Loucy (cell line): ENCODE data around the gene SRRM3.

Experiments used
- H2AFZ ChIP-seq: fragments of 200-600 bp; sonication (generic); 2 replicates; pipeline ENCODE4 v1.6.0; 2016; ENCODE audit warnings: antibody characterized with exemption, mild to moderate bottlenecking, low read length, moderate library complexity
- H3F3A ChIP-seq: fragments of 200-600 bp; 2 replicates; pipeline ENCODE4 v1.6.0; 2016; ENCODE audit warnings: antibody characterized with exemption, low read depth, mild to moderate bottlenecking
- H3K27me3 ChIP-seq: fragments of 200-600 bp; sonication (generic); 2 replicates; pipeline ENCODE4 v1.6.1; 2014; ENCODE audit warnings: low read length, mild to moderate bottlenecking; ENCODE audit not compliant: insufficient read depth, poor library complexity, severe bottlenecking
- H3K36me3 ChIP-seq: fragments of 200-600 bp; sonication (generic); 2 replicates; pipeline ENCODE4 v1.6.1; 2016; ENCODE audit warnings: low read length; ENCODE audit not compliant: insufficient read depth
- H3K4me1 ChIP-seq: fragments of 200-600 bp; sonication (generic); 2 replicates; pipeline ENCODE4 v1.5.1; 2014; ENCODE audit warnings: low read length, mild to moderate bottlenecking; ENCODE audit not compliant: insufficient read depth, poor library complexity, severe bottlenecking
- H3K4me2 ChIP-seq: fragments of 200-600 bp; sonication (generic); 2 replicates; pipeline ENCODE4 v1.6.0; 2014; ENCODE audit warnings: antibody characterized with exemption, low read length, low read depth, mild to moderate bottlenecking; ENCODE audit not compliant: poor library complexity, severe bottlenecking
- H3K4me3 ChIP-seq: fragments of 200-600 bp; sonication (generic); 2 replicates; pipeline ENCODE4 v1.5.1; 2014; ENCODE audit warnings: low read length, mild to moderate bottlenecking, mixed read lengths; ENCODE audit not compliant: poor library complexity, severe bottlenecking
- H3K79me2 ChIP-seq: fragments of 200-600 bp; sonication (generic); 2 replicates; pipeline ENCODE4 v1.6.1; 2014; ENCODE audit warnings: low read length; ENCODE audit not compliant: insufficient read depth
- H3K9ac ChIP-seq: fragments of 200-600 bp; sonication (generic); 2 replicates; pipeline ENCODE4 v1.6.0; 2014; ENCODE audit warnings: mild to moderate bottlenecking, low read depth, low read length, moderate library complexity; ENCODE audit not compliant: poor library complexity, severe bottlenecking
- H3K9me2 ChIP-seq: fragments of 200-600 bp; sonication (generic); replicated peaks from 2 replicates; pipeline ENCODE4 v1.6.1; 2016; ENCODE audit warnings: low read depth, low read length, mixed read lengths
- H3K9me3 ChIP-seq: fragments of 200-600 bp; sonication (generic); 2 replicates; pipeline ENCODE4 v1.6.1; 2014; ENCODE audit warnings: mild to moderate bottlenecking, antibody characterized with exemption, low read length, low read depth; ENCODE audit not compliant: insufficient read depth
- H4K20me1 ChIP-seq: fragments of 200-600 bp; sonication (generic); 2 replicates; pipeline ENCODE4 v1.6.0; 2014; ENCODE audit warnings: antibody characterized with exemption, low read length, mild to moderate bottlenecking; ENCODE audit not compliant: insufficient read depth, poor library complexity, severe bottlenecking
- EZH2phosphoT487 ChIP-seq: fragments of 200-600 bp; IDR thresholded peaks from 2 replicates; pipeline ENCODE4 v1.6.1; 2018; ENCODE audit warnings: antibody characterized with exemption, mild to moderate bottlenecking, moderate library complexity, borderline replicate concordance
- TF ChIP-seq, protein P1 (sequence below): fragments of 200-600 bp; sonication (generic); conservative IDR thresholded peaks from 2 replicates; pipeline ENCODE4 v1.5.1; 2014; ENCODE audit warnings: mild to moderate bottlenecking, antibody characterized with exemption, low read length

The SRRM3 gene

DNA sequence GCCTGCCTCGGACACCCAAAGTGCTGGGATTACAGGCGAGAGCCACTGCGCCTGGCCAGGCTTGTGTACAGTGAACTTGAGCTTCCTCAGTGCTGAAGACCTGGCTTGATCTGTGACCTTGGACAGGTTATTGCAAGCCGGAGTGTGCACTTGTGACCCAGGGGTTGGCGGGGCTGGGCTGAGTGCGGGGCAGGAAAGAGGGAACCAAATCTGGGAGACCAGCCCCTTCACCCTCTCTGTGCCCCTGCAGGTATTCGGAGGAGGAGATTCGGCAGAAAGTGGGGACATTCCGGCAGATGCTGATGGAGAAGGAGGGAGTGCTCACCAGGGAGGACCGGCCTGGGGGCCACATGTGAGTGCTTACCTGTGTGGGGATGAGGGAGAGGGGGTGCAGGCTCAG, 46.2 kb downstream of the SRRM3 start:
- H3K27me3 ChIP-seq: no peaks in the 10 kb centered on the region
- H3F3A ChIP-seq: no peaks in the 10 kb centered on the region
- no peak overlapping the region for H2AFZ ChIP-seq
- no peak overlapping the region for H3K9ac ChIP-seq
- no peaks in the 10 kb centered on the region for H3K36me3 ChIP-seq
- H3K4me1 ChIP-seq: no peaks in the 10 kb centered on the region
- H4K20me1 ChIP-seq: no peaks in the 10 kb centered on the region
- no peak overlapping the region for H3K4me3 ChIP-seq
- H3K4me2 ChIP-seq: no peak overlapping the region
- H3K79me2 ChIP-seq: no peaks in the 10 kb centered on the region
- TF ChIP-seq, protein P1, sequence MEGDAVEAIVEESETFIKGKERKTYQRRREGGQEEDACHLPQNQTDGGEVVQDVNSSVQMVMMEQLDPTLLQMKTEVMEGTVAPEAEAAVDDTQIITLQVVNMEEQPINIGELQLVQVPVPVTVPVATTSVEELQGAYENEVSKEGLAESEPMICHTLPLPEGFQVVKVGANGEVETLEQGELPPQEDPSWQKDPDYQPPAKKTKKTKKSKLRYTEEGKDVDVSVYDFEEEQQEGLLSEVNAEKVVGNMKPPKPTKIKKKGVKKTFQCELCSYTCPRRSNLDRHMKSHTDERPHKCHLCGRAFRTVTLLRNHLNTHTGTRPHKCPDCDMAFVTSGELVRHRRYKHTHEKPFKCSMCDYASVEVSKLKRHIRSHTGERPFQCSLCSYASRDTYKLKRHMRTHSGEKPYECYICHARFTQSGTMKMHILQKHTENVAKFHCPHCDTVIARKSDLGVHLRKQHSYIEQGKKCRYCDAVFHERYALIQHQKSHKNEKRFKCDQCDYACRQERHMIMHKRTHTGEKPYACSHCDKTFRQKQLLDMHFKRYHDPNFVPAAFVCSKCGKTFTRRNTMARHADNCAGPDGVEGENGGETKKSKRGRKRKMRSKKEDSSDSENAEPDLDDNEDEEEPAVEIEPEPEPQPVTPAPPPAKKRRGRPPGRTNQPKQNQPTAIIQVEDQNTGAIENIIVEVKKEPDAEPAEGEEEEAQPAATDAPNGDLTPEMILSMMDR: no peak
- no peak for TF ChIP-seq EZH2phosphoT487
- H3K9me2 ChIP-seq: no peaks in the 10 kb centered on the region
- no peaks in the 10 kb centered on the region for H3K9me3 ChIP-seq

DNA sequence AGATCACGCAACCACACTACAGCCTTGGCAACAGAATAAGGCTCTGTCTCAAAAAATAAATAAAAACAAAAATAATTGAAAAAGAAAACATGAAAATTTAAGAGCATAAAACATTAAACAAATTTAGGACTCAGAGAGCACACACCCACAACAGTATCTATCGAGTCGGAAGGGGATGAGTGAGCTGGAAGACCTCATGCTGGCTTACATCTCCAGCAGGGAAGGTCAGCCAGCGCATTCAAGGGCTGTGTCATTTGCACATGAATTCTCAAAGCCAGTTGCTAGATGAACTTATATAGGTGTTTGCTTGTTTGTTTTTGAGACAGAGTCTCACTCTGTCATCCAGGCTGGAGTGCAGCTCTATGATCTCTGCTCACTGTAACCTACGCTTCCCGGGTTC, 50.3 kb downstream of the SRRM3 start:
- Histone ChIP-seq H3K4me1 (no peaks in the 10 kb centered on the region), H3K9me3 (no peaks in the 10 kb centered on the region), H3F3A (no peaks in the 10 kb centered on the region), H2AFZ (no peak overlapping the region), H3K36me3 (no peaks in the 10 kb centered on the region), H3K9ac (no peak overlapping the region), H3K79me2 (no peaks in the 10 kb centered on the region), H4K20me1 (no peaks in the 10 kb centered on the region), H3K27me3 (no peaks in the 10 kb centered on the region), H3K9me2 (no peaks in the 10 kb centered on the region), H3K4me3 (no peak overlapping the region), H3K4me2 (no peak overlapping the region)
- TF ChIP-seq, protein P1: no peak
- TF ChIP-seq EZH2phosphoT487: no peak

DNA sequence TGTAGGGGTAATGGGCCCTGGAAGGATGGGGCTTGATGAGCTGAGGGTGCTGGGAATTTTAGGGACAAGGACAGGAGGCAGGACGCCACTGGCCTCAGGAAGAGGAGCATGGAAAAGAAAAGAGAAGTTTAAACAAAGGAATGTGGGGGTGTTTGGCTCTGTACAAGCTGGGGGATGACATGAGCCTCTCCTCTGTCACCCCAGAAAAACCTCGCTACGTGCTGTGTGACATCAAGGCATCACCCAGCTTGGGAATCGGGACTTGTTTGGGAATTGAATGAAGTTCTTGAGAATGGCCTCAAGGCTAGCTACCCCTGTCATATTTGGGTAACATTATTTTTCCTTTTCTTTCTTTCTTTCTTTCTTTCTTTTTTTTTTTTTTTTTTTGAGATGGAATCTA, 53.1 kb downstream of the SRRM3 start:
- Histone ChIP-seq H2AFZ (no peak overlapping the region), H3K9me3 (no peaks in the 10 kb centered on the region), H3K79me2 (no peaks in the 10 kb centered on the region), H3K4me1 (no peaks in the 10 kb centered on the region), H3K4me3 (no peak overlapping the region), H3F3A (no peaks in the 10 kb centered on the region), H3K9ac (no peak overlapping the region), H4K20me1 (no peaks in the 10 kb centered on the region), H3K36me3 (no peaks in the 10 kb centered on the region), H3K9me2 (no peaks in the 10 kb centered on the region), H3K4me2 (no peak overlapping the region), H3K27me3 (no peaks in the 10 kb centered on the region)
- TF ChIP-seq EZH2phosphoT487: no peak

DNA sequence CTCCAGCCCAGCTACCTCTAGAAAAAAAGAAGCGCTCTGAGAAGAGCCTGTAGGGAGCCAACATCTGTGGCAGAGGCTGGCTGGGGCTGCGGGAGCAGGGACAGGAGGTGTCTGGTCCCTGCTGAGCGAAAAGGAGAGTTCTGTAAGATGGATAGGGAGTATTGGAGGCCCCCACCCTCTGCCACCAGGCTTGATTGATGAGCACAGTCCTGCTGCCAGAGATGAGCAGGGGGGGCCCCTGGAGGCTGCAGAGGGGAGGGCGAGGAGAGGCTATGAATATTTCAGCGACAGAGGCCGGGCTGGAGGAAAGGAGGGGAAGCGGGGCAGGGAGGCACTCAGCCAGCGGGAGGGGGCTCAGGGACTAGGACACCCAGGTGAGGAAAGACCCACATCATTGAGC, 56.3 kb downstream of the SRRM3 start:
- no peaks in the 10 kb centered on the region for H3K27me3 ChIP-seq
- H3F3A ChIP-seq: no peaks in the 10 kb centered on the region
- H3K9ac ChIP-seq: no peak overlapping the region
- no peak overlapping the region for H3K4me2 ChIP-seq
- H3K36me3 ChIP-seq: no peaks in the 10 kb centered on the region
- no peaks in the 10 kb centered on the region for H3K79me2 ChIP-seq
- no peaks in the 10 kb centered on the region for H4K20me1 ChIP-seq
- no peaks in the 10 kb centered on the region for H3K4me1 ChIP-seq
- TF ChIP-seq, protein P1: no peak
- no peak for TF ChIP-seq EZH2phosphoT487
- no peak overlapping the region for H2AFZ ChIP-seq
- no peak overlapping the region for H3K4me3 ChIP-seq
- no peaks in the 10 kb centered on the region for H3K9me3 ChIP-seq
- no peaks in the 10 kb centered on the region for H3K9me2 ChIP-seq
